GM10266 (cell line): ENCODE results near the gene NCK2.
A peak's percentile ranks its signal among the peaks of the same experiment; 100 is the strongest.

Experiments used
- DNase-seq: peaks from one replicate; pipeline ENCODE4 v3.0.0; 2012; ENCODE audit errors: extremely low spot score
- CTCF ChIP-seq: IDR thresholded peaks from 2 replicates; pipeline ENCODE4 v1.5.1; 2012; ENCODE audit warnings: mild to moderate bottlenecking, low read depth; ENCODE audit not compliant: control insufficient read depth, insufficient read depth; ENCODE audit errors: missing control alignments

NCK2 gene

DNA sequence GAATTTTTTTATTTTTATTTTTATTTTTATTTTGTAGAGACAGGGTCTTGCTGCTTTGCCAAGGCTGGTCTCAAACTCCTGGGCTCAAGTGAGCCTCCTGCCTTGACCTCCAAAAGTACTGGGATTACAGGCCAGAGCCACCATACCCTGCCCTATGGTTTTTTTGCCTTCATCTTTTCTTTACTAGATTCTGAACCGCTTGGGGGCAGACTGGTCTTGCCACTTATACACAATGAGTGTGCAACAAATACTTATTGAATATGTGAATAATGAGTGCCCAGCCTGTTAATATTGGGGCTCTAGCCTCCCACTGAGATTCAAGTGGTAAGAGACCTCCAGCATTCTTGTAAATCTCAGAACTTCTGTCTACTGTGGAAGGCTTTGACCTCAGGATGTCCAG, 3.9 kb downstream of the NCK2 start:
- peak; percentile 35 for TF ChIP-seq CTCF
- no peak for DNase-seq

DNA sequence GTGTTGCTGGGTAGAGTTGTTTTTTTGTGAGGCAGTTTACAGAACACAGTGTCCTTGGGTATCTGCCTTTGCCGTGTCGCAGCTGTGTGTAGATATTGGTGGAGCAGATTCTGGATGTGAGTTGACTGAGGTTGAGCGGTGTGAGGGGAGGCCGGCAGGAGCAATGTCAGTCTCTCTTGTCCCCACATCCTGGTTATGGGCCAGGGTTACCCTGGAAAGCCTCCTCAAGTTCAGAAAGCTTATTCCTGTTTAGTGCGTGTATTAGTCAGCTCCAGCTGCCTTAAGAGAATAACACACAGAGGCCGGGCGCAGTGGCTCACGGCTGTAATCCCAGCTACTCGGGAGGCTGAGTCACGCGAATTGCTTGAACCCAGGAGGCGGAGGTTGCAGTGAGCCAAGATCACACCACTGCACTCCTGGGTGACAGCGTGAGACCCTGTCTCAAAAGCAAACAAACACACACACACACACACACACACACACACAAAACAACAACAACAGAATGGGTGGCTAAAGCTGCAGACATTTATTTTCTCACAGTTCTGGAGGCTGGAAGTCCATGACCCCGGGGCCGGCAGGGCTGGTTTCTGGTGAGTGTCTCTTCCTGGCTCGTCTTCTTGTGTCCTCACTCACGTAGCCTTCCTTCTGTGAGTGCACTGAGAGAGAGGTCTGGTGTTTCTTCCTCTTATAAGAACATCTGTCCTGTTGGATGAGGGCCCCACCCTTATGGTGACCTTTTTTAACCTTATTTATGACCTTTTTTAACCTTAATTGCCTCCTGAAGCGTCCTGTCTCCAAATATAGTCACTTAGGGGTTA, 5.1 kb downstream of the NCK2 start:
- TF ChIP-seq CTCF = no peak
- no peak for DNase-seq

DNA sequence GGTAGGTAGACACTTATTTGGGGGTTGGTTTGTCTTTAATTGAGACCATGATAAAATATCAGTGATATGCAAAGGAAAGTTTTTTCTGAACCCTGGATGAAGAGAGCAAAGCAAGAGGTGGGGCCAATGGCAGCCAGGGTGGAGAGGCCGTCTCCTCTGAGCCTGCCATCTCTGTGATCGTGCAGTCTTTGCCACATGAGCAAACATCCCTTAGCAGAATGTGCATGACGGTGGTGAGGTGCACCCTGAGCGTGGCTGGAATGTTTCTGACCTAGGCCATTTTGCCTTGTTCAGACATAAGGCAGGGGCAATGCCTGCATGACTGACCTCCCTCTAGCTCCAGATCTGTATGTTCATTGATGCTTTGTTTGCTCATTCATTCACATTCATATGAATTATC, 6.0 kb downstream of the NCK2 start:
- no peak for TF ChIP-seq CTCF
- no peak for DNase-seq

- no peak for TF ChIP-seq CTCF
- no peak for DNase-seq
These were observed 6.6 kb downstream of the NCK2 start for GRCh38 chr2:105751272-105751671.

GRCh38 chr2:105752691-105753358, 8.1 kb downstream of the NCK2 start:
- no peak for DNase-seq
- no peak for TF ChIP-seq CTCF

DNA sequence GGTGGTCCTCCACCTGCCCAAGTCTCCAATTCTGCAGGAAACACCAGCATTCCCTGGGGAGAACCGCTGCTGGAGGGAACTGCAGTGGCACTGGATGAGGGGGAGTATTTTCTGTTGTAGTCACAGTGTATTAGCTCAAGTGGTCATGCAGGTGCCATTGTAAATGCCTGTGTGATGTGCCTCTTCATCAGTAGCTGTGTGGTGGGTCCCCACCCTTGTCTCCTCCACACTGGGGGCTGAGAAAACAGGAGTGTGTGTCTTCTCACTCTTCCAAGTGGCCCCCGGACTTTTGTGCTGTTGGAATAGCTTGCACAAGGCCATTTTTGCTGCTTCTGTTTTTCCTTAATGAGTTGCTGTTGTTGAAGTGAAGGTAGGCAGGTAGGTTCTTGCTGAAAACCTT, 8.7 kb downstream of the NCK2 start:
- TF ChIP-seq CTCF = no peak
- DNase-seq = no peak

DNA sequence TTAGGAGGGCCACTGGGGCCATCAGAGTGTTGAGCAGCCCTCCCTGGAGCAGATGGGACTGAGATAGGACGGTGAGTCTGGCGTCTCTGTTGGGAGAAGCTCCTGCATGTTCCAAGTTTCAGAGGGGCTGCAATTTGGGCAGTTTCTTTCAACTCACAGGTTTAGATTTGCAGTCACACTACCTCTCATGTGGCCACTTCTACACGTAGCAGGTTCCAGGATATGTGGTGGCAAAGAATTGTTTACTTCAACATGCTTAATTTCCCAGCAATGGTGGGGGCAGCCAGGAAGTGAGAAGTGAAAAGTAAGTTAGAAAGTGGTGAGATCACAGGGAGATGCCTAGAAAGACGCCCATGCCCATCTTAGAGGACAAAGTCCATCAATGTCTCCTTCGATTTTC, 9.3 kb downstream of the NCK2 start:
- no peak for DNase-seq
- no peak for TF ChIP-seq CTCF
